ENCODE data around the gene SPAG4.

SPAG4 gene

GRCh38 chr20:35616465-35617396 lies 1.1 kb downstream of the SPAG4 start (continued):
- TF ChIP-seq, protein P1, sequence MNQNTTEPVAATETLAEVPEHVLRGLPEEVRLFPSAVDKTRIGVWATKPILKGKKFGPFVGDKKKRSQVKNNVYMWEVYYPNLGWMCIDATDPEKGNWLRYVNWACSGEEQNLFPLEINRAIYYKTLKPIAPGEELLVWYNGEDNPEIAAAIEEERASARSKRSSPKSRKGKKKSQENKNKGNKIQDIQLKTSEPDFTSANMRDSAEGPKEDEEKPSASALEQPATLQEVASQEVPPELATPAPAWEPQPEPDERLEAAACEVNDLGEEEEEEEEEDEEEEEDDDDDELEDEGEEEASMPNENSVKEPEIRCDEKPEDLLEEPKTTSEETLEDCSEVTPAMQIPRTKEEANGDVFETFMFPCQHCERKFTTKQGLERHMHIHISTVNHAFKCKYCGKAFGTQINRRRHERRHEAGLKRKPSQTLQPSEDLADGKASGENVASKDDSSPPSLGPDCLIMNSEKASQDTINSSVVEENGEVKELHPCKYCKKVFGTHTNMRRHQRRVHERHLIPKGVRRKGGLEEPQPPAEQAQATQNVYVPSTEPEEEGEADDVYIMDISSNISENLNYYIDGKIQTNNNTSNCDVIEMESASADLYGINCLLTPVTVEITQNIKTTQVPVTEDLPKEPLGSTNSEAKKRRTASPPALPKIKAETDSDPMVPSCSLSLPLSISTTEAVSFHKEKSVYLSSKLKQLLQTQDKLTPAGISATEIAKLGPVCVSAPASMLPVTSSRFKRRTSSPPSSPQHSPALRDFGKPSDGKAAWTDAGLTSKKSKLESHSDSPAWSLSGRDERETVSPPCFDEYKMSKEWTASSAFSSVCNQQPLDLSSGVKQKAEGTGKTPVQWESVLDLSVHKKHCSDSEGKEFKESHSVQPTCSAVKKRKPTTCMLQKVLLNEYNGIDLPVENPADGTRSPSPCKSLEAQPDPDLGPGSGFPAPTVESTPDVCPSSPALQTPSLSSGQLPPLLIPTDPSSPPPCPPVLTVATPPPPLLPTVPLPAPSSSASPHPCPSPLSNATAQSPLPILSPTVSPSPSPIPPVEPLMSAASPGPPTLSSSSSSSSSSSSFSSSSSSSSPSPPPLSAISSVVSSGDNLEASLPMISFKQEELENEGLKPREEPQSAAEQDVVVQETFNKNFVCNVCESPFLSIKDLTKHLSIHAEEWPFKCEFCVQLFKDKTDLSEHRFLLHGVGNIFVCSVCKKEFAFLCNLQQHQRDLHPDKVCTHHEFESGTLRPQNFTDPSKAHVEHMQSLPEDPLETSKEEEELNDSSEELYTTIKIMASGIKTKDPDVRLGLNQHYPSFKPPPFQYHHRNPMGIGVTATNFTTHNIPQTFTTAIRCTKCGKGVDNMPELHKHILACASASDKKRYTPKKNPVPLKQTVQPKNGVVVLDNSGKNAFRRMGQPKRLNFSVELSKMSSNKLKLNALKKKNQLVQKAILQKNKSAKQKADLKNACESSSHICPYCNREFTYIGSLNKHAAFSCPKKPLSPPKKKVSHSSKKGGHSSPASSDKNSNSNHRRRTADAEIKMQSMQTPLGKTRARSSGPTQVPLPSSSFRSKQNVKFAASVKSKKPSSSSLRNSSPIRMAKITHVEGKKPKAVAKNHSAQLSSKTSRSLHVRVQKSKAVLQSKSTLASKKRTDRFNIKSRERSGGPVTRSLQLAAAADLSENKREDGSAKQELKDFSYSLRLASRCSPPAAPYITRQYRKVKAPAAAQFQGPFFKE (tag by site-specific recombination; IDR thresholded peaks at IDR 0.05; ENCODE audit: borderline replicate concordance), result no peak
- TF ChIP-seq ZNF157 (tag by site-specific recombination; IDR thresholded peaks at IDR 0.05), result no peak
- TF ChIP-seq KLF7 (tag by site-specific recombination; IDR thresholded peaks at IDR 0.05; ENCODE audit: borderline replicate concordance), result peak; percentile 79
- peak; percentile 79 for TF ChIP-seq ZBTB17 (tag by site-specific recombination; IDR thresholded peaks at IDR 0.05)
- no peak for TF ChIP-seq ZNF596 (tag by site-specific recombination; IDR thresholded peaks at IDR 0.05)
- peak; percentile 45; the same call in 1 of the 2 replicates for TF ChIP-seq ZNF501 (tag by site-specific recombination; IDR thresholded peaks at IDR 0.05)
- TF ChIP-seq, protein P2, sequence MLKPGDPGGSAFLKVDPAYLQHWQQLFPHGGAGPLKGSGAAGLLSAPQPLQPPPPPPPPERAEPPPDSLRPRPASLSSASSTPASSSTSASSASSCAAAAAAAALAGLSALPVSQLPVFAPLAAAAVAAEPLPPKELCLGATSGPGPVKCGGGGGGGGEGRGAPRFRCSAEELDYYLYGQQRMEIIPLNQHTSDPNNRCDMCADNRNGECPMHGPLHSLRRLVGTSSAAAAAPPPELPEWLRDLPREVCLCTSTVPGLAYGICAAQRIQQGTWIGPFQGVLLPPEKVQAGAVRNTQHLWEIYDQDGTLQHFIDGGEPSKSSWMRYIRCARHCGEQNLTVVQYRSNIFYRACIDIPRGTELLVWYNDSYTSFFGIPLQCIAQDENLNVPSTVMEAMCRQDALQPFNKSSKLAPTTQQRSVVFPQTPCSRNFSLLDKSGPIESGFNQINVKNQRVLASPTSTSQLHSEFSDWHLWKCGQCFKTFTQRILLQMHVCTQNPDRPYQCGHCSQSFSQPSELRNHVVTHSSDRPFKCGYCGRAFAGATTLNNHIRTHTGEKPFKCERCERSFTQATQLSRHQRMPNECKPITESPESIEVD (tag by site-specific recombination; IDR thresholded peaks at IDR 0.05), result no peak
- no peak for TF ChIP-seq ZNF302 (tag by site-specific recombination; IDR thresholded peaks at IDR 0.05; ENCODE audit: low read depth)
- no peak for TF ChIP-seq ZNF311 (tag by site-specific recombination; IDR thresholded peaks at IDR 0.05; ENCODE audit: borderline replicate concordance)
- TF ChIP-seq, protein P3, sequence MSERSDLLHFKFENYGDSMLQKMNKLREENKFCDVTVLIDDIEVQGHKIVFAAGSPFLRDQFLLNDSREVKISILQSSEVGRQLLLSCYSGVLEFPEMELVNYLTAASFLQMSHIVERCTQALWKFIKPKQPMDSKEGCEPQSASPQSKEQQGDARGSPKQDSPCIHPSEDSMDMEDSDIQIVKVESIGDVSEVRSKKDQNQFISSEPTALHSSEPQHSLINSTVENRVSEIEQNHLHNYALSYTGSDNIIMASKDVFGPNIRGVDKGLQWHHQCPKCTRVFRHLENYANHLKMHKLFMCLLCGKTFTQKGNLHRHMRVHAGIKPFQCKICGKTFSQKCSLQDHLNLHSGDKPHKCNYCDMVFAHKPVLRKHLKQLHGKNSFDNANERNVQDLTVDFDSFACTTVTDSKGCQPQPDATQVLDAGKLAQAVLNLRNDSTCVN (tag by site-specific recombination; optimal IDR thresholded peaks at IDR 0.05), result no peak
- TF ChIP-seq ZFP37 (tag by site-specific recombination; IDR thresholded peaks at IDR 0.05), result no peak
- peak; percentile 73; the same call in 1 of the 2 replicates for TF ChIP-seq ZFP69B (tag by site-specific recombination; IDR thresholded peaks at IDR 0.05)
- TF ChIP-seq OVOL3 (tag by site-specific recombination; IDR thresholded peaks at IDR 0.05), result peak; percentile 42; the same call in 1 of the 2 replicates
- TF ChIP-seq ZSCAN4 (tag by site-specific recombination; IDR thresholded peaks at IDR 0.05), result no peak
- TF ChIP-seq HOXA7 (CRISPR knock-in tag; IDR thresholded peaks at IDR 0.05; ENCODE audit: borderline replicate concordance), result no peak
- peak; percentile 99 for TF ChIP-seq ZNF280D (tag by site-specific recombination; IDR thresholded peaks at IDR 0.05)
- peak; percentile 84 for TF ChIP-seq GLIS1 (tag by site-specific recombination; IDR thresholded peaks at IDR 0.05)
- TF ChIP-seq ZNF174 (tag by site-specific recombination; IDR thresholded peaks at IDR 0.05), result no peak
- peak; percentile 87; the same call in 1 of the 2 replicates for TF ChIP-seq ZNF2 (tag by site-specific recombination; IDR thresholded peaks at IDR 0.05)
- TF ChIP-seq ZNF350 (tag by site-specific recombination; IDR thresholded peaks at IDR 0.05), result no peak
- TF ChIP-seq ZNF549 (tag by site-specific recombination; IDR thresholded peaks at IDR 0.05), result no peak
- peak; percentile 82 for TF ChIP-seq KLF1 (tag by site-specific recombination; IDR thresholded peaks at IDR 0.05)
- no peak for TF ChIP-seq ZNF175 (tag by site-specific recombination; IDR thresholded peaks at IDR 0.05)
- no peak for TF ChIP-seq ZNF23 (tag by site-specific recombination; IDR thresholded peaks at IDR 0.05; ENCODE audit: borderline replicate concordance)
- TF ChIP-seq, protein P4, sequence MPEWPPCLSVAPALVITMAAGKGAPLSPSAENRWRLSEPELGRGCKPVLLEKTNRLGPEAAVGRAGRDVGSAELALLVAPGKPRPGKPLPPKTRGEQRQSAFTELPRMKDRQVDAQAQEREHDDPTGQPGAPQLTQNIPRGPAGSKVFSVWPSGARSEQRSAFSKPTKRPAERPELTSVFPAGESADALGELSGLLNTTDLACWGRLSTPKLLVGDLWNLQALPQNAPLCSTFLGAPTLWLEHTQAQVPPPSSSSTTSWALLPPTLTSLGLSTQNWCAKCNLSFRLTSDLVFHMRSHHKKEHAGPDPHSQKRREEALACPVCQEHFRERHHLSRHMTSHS (tag by site-specific recombination; IDR thresholded peaks at IDR 0.05), result no peak
